ENCODE results near the gene ZNF444.

DNA sequence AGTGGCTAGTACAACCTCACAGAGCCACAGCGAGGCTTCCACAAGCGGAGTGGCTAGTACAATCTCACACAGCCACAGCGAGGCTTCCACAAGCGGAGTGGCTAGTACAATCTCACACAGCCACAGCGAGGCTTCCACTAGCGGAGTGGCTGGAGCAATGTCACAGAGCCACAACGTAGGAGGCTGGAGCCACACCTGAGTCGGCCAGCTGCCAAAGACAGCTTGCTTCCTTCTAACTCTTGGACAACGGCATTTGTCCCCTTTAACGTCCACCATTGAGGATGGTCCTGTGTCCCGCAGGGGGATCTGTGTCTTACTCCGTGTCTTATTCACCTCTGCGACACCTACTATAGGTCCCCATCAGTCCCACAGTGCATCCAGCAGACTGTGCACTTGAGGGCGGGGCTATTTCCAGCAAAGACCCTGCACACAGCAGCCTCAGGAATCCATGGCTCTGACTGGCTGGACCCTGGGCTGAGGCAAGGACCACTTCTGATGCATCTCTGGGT, 23.7 kb upstream of the ZNF444 start:
- TF ChIP-seq, protein P1, sequence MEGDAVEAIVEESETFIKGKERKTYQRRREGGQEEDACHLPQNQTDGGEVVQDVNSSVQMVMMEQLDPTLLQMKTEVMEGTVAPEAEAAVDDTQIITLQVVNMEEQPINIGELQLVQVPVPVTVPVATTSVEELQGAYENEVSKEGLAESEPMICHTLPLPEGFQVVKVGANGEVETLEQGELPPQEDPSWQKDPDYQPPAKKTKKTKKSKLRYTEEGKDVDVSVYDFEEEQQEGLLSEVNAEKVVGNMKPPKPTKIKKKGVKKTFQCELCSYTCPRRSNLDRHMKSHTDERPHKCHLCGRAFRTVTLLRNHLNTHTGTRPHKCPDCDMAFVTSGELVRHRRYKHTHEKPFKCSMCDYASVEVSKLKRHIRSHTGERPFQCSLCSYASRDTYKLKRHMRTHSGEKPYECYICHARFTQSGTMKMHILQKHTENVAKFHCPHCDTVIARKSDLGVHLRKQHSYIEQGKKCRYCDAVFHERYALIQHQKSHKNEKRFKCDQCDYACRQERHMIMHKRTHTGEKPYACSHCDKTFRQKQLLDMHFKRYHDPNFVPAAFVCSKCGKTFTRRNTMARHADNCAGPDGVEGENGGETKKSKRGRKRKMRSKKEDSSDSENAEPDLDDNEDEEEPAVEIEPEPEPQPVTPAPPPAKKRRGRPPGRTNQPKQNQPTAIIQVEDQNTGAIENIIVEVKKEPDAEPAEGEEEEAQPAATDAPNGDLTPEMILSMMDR (conservative IDR thresholded peaks at IDR 0.05 in 1 of 2, IDR thresholded peaks at IDR 0.05 in 1 of 2; ENCODE audit: low read depth in 1 of 2, low read length in 2 of 2), result no peak
- no peak for TF ChIP-seq EZH2 (IDR thresholded peaks at IDR 0.05; ENCODE audit: low read length, missing control alignments)
